HepG2 (cell line): ENCODE results near the gene TXN2. TPM values are rescaled to one million over a fixed set of nuclear protein-coding genes. Genes with fewer than 3 reads are reported as not detected.

ENCODE experiments used
- ATAC-seq: fragments of 200-7000 bp; cut with Tn5 transposase; 3 replicates; pipeline ENCODE4 v1.9.1; 2020; ENCODE audit warnings: mild to moderate bottlenecking, moderate library complexity
- Bru-seq: library from RNA; stranded (reverse); fragments of 400-500 nt; gene quantifications from one replicate; lab custom pipeline; 2021; lab: Mats Ljungman, UMichigan
- BruChase-seq, 2 experiments: library from RNA; stranded (reverse); fragments of 400-500 nt; gene quantifications; one replicate each; lab custom pipeline; 2021; lab: Mats Ljungman, UMichigan
- BruUV-seq: library from RNA; stranded (reverse); fragments of 400-500 nt; replicated peaks from 2 replicates; lab custom pipeline; 2021; lab: Mats Ljungman, UMichigan
- CTCF ChIA-PET: fragments of 300-600 bp; formaldehyde crosslinking; extraction: SDS; loops from one replicate; lab custom pipeline; 2021; ENCODE audit warnings: low total read pairs, inconsistent platforms, low intra/inter-chr PET ratio; lab: Yijun Ruan, JAX
- POLR2A ChIA-PET: fragments of 350-600 bp; sonication (Branson Sonifier 250); formaldehyde crosslinking; loops from one replicate; lab custom pipeline; 2020; ENCODE audit warnings: antibody characterized with exemption, inconsistent platforms; lab: Yijun Ruan, JAX
- DNase-seq: peaks from one replicate; pipeline ENCODE4 v3.0.0-alpha.2; 2015; ENCODE audit warnings: low spot score
- FAIRE-seq: peaks from 3 replicates; lab custom pipeline; 2011; peaks lifted over from hg19 to GRCh38; lab: Jason Lieb, UNC
- H2AFZ ChIP-seq: one replicate; pipeline ENCODE4 v1.6.1; 2011; ENCODE audit warnings: low read length, inconsistent platforms
- H3K27ac ChIP-seq: fragments of 300-600 bp; 3 replicates; pipeline ENCODE4 v1.8.0; 2011; ENCODE audit warnings: mixed run types, mild to moderate bottlenecking, mixed read lengths, low read length, inconsistent platforms; ENCODE audit not compliant: insufficient read depth; ENCODE audit errors: extremely low read length
- H3K27me3 ChIP-seq, 2 experiments: fragments of 200-600 bp in 1 of 2; 2 replicates in 1 of 2; 3 replicates in 1 of 2; pipeline versions ENCODE4 v1.6.0 to v1.8.0; 2011; ENCODE audit warnings: low read length in 2 of 2, mild to moderate bottlenecking in 2 of 2, moderate library complexity in 2 of 2, inconsistent platforms in 1 of 2; ENCODE audit not compliant: insufficient read depth in 2 of 2, control insufficient read depth in 1 of 2
- H3K36me3 ChIP-seq, 2 experiments: fragments of 200-600 bp in 1 of 2; replicated peaks in 1 of 2; 2 replicates in 1 of 2; 3 replicates in 1 of 2; pipeline versions ENCODE4 v1.5.1 to v1.8.0; 2011; ENCODE audit warnings: low read length in 2 of 2, inconsistent platforms in 1 of 2; ENCODE audit not compliant: insufficient read depth in 2 of 2, control insufficient read depth in 1 of 2
- H3K4me1 ChIP-seq: 2 replicates; pipeline ENCODE4 v1.5.1; 2012; ENCODE audit warnings: low read length, inconsistent platforms; ENCODE audit not compliant: insufficient read depth
- H3K4me2 ChIP-seq: 2 replicates; pipeline ENCODE4 v1.6.0; 2011; ENCODE audit warnings: low read depth, low read length, inconsistent platforms
- H3K4me3 ChIP-seq, 3 experiments: fragments of 200-600 bp in 1 of 3; sonication (generic), shearing (Covaris generic) in 1 of 3; replicated peaks in 1 of 3; 2 replicates each; pipeline ENCODE4 v1.5.1; 2011 to 2016; ENCODE audit warnings: low read length in 3 of 3, inconsistent platforms in 2 of 3, low read depth in 2 of 3, mild to moderate bottlenecking in 2 of 3, control low read depth in 1 of 3, mixed read lengths in 1 of 3; ENCODE audit not compliant: insufficient read depth in 1 of 3
- H3K79me2 ChIP-seq: one replicate; pipeline ENCODE4 v1.6.1; 2011; ENCODE audit warnings: low read length, inconsistent platforms; ENCODE audit not compliant: insufficient read depth
- H3K9ac ChIP-seq: 2 replicates; pipeline ENCODE4 v1.6.0; 2011; ENCODE audit warnings: mild to moderate bottlenecking, low read depth, low read length, inconsistent platforms; ENCODE audit not compliant: insufficient read depth
- H3K9me3 ChIP-seq: 2 replicates; pipeline ENCODE4 v1.5.1; 2012; ENCODE audit warnings: mild to moderate bottlenecking, low read length
- H4K20me1 ChIP-seq: 2 replicates; pipeline ENCODE4 v1.6.0; 2011; ENCODE audit warnings: inconsistent platforms, mild to moderate bottlenecking, low read length, moderate library complexity; ENCODE audit not compliant: insufficient read depth
- CENPX ChIP-seq: sonication (generic); formaldehyde crosslinking; IDR thresholded peaks from 2 replicates; pipeline ENCODE4 v1.9.0; 2021; ENCODE audit warnings: mild to moderate bottlenecking, missing genetic modification reagents, moderate library complexity
- HOXA5 ChIP-seq: sonication (generic); formaldehyde crosslinking; IDR thresholded peaks from 2 replicates; pipeline ENCODE4 v1.4.0; 2020; ENCODE audit warnings: missing genetic modification reagents
- LCORL ChIP-seq, 2 experiments: fragments of 450-650 bp in 1 of 2; sonication (generic) in 1 of 2; formaldehyde crosslinking in 1 of 2; IDR thresholded peaks; 2 replicates each; pipeline versions ENCODE4 v1.5.0 to v1.6.1; 2017 to 2020; ENCODE audit warnings: antibody characterized with exemption in 1 of 2, missing genetic modification reagents in 1 of 2
- NCOA5 ChIP-seq: sonication (generic); formaldehyde crosslinking; IDR thresholded peaks from 2 replicates; pipeline ENCODE4 v1.4.0; 2020; ENCODE audit warnings: missing genetic modification reagents
- NFIB ChIP-seq: sonication (generic); formaldehyde crosslinking; IDR thresholded peaks from 2 replicates; pipeline ENCODE4 v1.9.0; 2021; ENCODE audit warnings: missing genetic modification reagents, mild to moderate bottlenecking, borderline replicate concordance
- NR0B2 ChIP-seq: sonication (generic); formaldehyde crosslinking; IDR thresholded peaks from 2 replicates; pipeline ENCODE4 v1.4.0; 2020; ENCODE audit warnings: mild to moderate bottlenecking, missing genetic modification reagents
- PPARG ChIP-seq: conservative IDR thresholded peaks from 2 replicates; pipeline ENCODE4 v1.6.1; 2016; ENCODE audit warnings: missing biosample characterization, missing genetic modification reagents
- ZNF333 ChIP-seq: sonication (generic); formaldehyde crosslinking; IDR thresholded peaks from 2 replicates; pipeline ENCODE4 v1.4.0; 2020; ENCODE audit warnings: mild to moderate bottlenecking, missing genetic modification reagents, borderline replicate concordance
- ZNF597 ChIP-seq: sonication (generic); formaldehyde crosslinking; IDR thresholded peaks from 2 replicates; pipeline ENCODE4 v1.5.0; 2020; ENCODE audit warnings: missing genetic modification reagents
- ZNF770 ChIP-seq: sonication (generic); formaldehyde crosslinking; IDR thresholded peaks from 2 replicates; pipeline ENCODE4 v1.5.0; 2020; ENCODE audit warnings: mild to moderate bottlenecking, missing genetic modification reagents
- WGBS: methylation state at CpG from one replicate; pipeline ENCODE4 v1.1.6; 2017; ENCODE audit warnings: low lambda C conversion rate; 5-methylcytosine and 5-hydroxymethylcytosine counted together
- in situ Hi-C: cut with HindIII; loops from 2 replicates; pipeline ENCODE4 v1.10.0; 2017; ENCODE audit warnings: low pct_unique_long_range_greater_than_20kb; ENCODE audit not compliant: extremely low pct_ligation_motif_present
- intact Hi-C: fragments of 100-400 bp; cut with micrococcal nuclease; formaldehyde crosslinking; loops from one replicate; pipeline ENCODE4 v1.10.0; 2022; ENCODE audit not compliant: unreplicated experiment
- long read RNA-seq, 2 experiments: library from RNA in 1 of 2; library from polyadenylated mRNA in 1 of 2; stranded (forward) in 1 of 2; unstranded in 1 of 2; transcript quantifications; one replicate each; pipeline ENCODE4 v2.0.0, GENCODE V29; 2019 to 2022
- polyA minus RNA-seq, 3 experiments: library from RNA; depleted of rRNA, polyadenylated mRNA; stranded (reverse); fragments of >200 nt; gene quantifications; 2 replicates each; pipeline ENCODE4 v1.2.3, GENCODE V29; 2011; ENCODE audit warnings: low replicate concordance in 1 of 3
- polyA plus RNA-seq, 8 experiments: library from polyadenylated mRNA; depleted of rRNA in 3 of 8; stranded (reverse) in 7 of 8; unstranded in 1 of 8; fragments of >200 nt; fragmentation: Illumina TruSeq in 4 of 8; extraction: Trizol in 4 of 8; gene quantifications; 2 replicates each; pipeline versions ENCODE4 v1.2.1 to v1.2.3, GENCODE V29; 2011 to 2016; ENCODE audit warnings: low read depth in 4 of 8, missing spikeins in 1 of 8, mixed read lengths in 1 of 8; ENCODE audit not compliant: insufficient read depth in 1 of 8
- total RNA-seq, 5 experiments: library from RNA; depleted of rRNA; stranded (reverse); fragments of >200 nt; fragmentation: Illumina TruSeq; extraction: Trizol; gene quantifications; 2 replicates each; pipeline ENCODE4 v1.2.3, GENCODE V29; 2016; ENCODE audit warnings: low read depth in 1 of 5
- TF ChIP-seq, protein P1 (sequence below): sonication (generic); formaldehyde crosslinking; IDR thresholded peaks from 2 replicates; pipeline ENCODE4 v1.4.0; 2020; ENCODE audit warnings: mild to moderate bottlenecking, missing genetic modification reagents

The TXN2 gene, protein sequence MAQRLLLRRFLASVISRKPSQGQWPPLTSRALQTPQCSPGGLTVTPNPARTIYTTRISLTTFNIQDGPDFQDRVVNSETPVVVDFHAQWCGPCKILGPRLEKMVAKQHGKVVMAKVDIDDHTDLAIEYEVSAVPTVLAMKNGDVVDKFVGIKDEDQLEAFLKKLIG
- total RNA-seq (2016; rRNA removed; fragmentation: Illumina TruSeq; extraction: Trizol): 41.4 and 61.4 TPM in 2 replicates
- total RNA-seq (2016; cell fraction: cytosol; rRNA removed; fragmentation: Illumina TruSeq; extraction: Trizol; ENCODE audit: low read depth): 25.1 and 26.3 TPM in 2 replicates
- total RNA-seq (2016; cell fraction: insoluble cytoplasmic fraction; rRNA removed; fragmentation: Illumina TruSeq; extraction: Trizol): 43.5 and 58.4 TPM in 2 replicates
- 41.6 and 41.7 TPM in 2 replicates for total RNA-seq (2016; cell fraction: membrane; rRNA removed; fragmentation: Illumina TruSeq; extraction: Trizol)
- 22.3 and 24.9 TPM in 2 replicates for total RNA-seq (2016; cell fraction: nucleus; rRNA removed; fragmentation: Illumina TruSeq; extraction: Trizol)
- 109 and 110 TPM in 2 replicates for polyA plus RNA-seq (2011; rRNA removed)
- polyA plus RNA-seq (2011; cell fraction: cytosol; rRNA removed): 154 and 163 TPM in 2 replicates
- 73.0 and 74.6 TPM in 2 replicates for polyA plus RNA-seq (2011; cell fraction: nucleus; rRNA removed)
- polyA plus RNA-seq (2012): 58.3 and 59.9 TPM in 2 replicates
- polyA plus RNA-seq (2016; cell fraction: cytosol; fragmentation: Illumina TruSeq; extraction: Trizol; ENCODE audit: low read depth): 60.8 and 72.4 TPM in 2 replicates
- 152 and 166 TPM in 2 replicates for polyA plus RNA-seq (2016; cell fraction: insoluble cytoplasmic fraction; fragmentation: Illumina TruSeq; extraction: Trizol; ENCODE audit: low read depth)
- polyA plus RNA-seq (2016; cell fraction: membrane; fragmentation: Illumina TruSeq; extraction: Trizol; ENCODE audit: low read depth): 76.6 and 79.8 TPM in 2 replicates
- polyA plus RNA-seq (2016; cell fraction: nucleus; fragmentation: Illumina TruSeq; extraction: Trizol; ENCODE audit: insufficient read depth, low read depth): 71.7 and 73.1 TPM in 2 replicates
- 73.8 and 91.5 TPM in 2 replicates for polyA minus RNA-seq (2011; rRNA and poly(A)+ RNA removed; ENCODE audit: low replicate concordance)
- 34.7 and 35.7 TPM in 2 replicates for polyA minus RNA-seq (2011; cell fraction: cytosol; rRNA and poly(A)+ RNA removed)
- polyA minus RNA-seq (2011; cell fraction: nucleus; rRNA and poly(A)+ RNA removed): 19.7 and 25.7 TPM in 2 replicates
- Bru-seq, nascent RNA: percentile 61 among the genes with signal in this experiment
- BruChase-seq, experiment 1, labeled RNA remaining after a 6-hour chase: percentile 65 among the genes with signal in this experiment
- BruChase-seq, experiment 2, labeled RNA remaining after a 2-hour chase: percentile 63 among the genes with signal in this experiment
- long read RNA-seq, experiment 1, transcript TXN2-201 (4 exons, 1,736 nt): major isoform, 127 of 195 reads
- long read RNA-seq, experiment 1, transcript TXN2-204 (4 exons, 1,280 nt): minor isoform, 10 of 195 reads
- long read RNA-seq, experiment 1, partial matches to known transcripts: 33 of 195 reads
- long read RNA-seq, experiment 1, other reads (novel, unspliced or antisense): 19 of 195 reads
- long read RNA-seq, experiment 2, transcript TXN2-204 (4 exons, 1,280 nt): minor isoform, 5 of 136 reads
- long read RNA-seq, experiment 2, transcript TXN2-201 (4 exons, 1,736 nt): major isoform, 57 of 136 reads
- long read RNA-seq, experiment 2, partial matches to known transcripts: 31 of 136 reads
- long read RNA-seq, experiment 2, other reads (novel, unspliced or antisense): 40 of 136 reads

- WGBS: 2% methylated on average over 49 of the region's 62 CpGs
- Histone ChIP-seq H3K27me3 (no peaks in the 10 kb centered on the region; a peak in 1 of 5 replicates), H2AFZ (peak within 1 kb of the TSS; percentile 82), H3K4me2 (peak within 1 kb of the TSS; percentile 96), H3K27ac (peak within 1 kb of the TSS; percentile 96), H4K20me1 (no peaks in the 10 kb centered on the region), H3K36me3 (peaks cover 9 to 13% of the 10 kb centered on the region in 2 experiments), H3K9ac (peak within 1 kb of the TSS; percentile 89), H3K4me3 (peak within 1 kb of the TSS; percentile 69 to 88 (median 88)), H3K9me3 (no peaks in the 10 kb centered on the region), H3K79me2 (peaks cover 14% of the 10 kb centered on the region), H3K4me1 (peaks cover 24% of the 10 kb centered on the region)
- FAIRE-seq (peak; percentile 72), DNase-seq (peak; percentile 91), ATAC-seq (peak; percentile 92)
- BruUV-seq: TSS peak; percentile 50
- intact Hi-C loops: no loop called here
- in situ Hi-C loops: no loop called here
- ChIA-PET POLR2A (interaction anchor here (0.6 to 2.4 kb wide), 33 partner anchors 8 to 1182 kb away, joined by 3 to 18 read pairs (median 4); partner anchors contain the start of genes APOL2, FOXRED2, MYH9 and TOM1), CTCF (no interaction called here)
- no peak for TF ChIP-seq LCORL (IDR thresholded peaks at IDR 0.05)
- TF ChIP-seq LCORL (CRISPR knock-in tag; IDR thresholded peaks at IDR 0.05): 0 out of 2 replicates have a peak, but pooled peaks have one; percentile 35
- TF ChIP-seq, protein P1, sequence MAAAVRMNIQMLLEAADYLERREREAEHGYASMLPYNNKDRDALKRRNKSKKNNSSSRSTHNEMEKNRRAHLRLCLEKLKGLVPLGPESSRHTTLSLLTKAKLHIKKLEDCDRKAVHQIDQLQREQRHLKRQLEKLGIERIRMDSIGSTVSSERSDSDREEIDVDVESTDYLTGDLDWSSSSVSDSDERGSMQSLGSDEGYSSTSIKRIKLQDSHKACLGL (CRISPR knock-in tag): peak; percentile 54; the same call in 1 of the 2 replicates
- TF ChIP-seq NCOA5 (CRISPR knock-in tag): no peak
- no peak for TF ChIP-seq ZNF597
- peak; percentile 79; the same call in 1 of the 2 replicates for TF ChIP-seq HOXA5 (CRISPR knock-in tag)
- peak; percentile 60; the same call in 1 of the 2 replicates for TF ChIP-seq NR0B2 (CRISPR knock-in tag)
- TF ChIP-seq CENPX (CRISPR knock-in tag): no peak
- peak; percentile 32; the same call in 1 of the 2 replicates for TF ChIP-seq ZNF333 (CRISPR knock-in tag)
- TF ChIP-seq NFIB (CRISPR knock-in tag): no peak
- TF ChIP-seq ZNF770: no peak
- TF ChIP-seq PPARG (CRISPR knock-in tag): no peak
These were observed at the start of gene TXN2 for GRCh38 chr22:36481393-36482168. Gene TXN2 (minus strand): TSS chr22:36481640. CDS start chr22:36480837, 803 bp downstream.
